Measurements from ENCODE around the gene LIPA.
"Not testable (repeated sequence)": the region's sequence is repeated elsewhere in the genome, so short reads cannot be mapped to it uniquely, and the experiment has no call there.

LIPA gene

GRCh38 chr10:89168354-89168900 lies 83.1 kb downstream of the LIPA start:
- not testable (repeated sequence) for DNase-seq (ENCODE audit: low read depth in 1 of 2, low spot score in 1 of 2)

- no peak for DNase-seq (ENCODE audit: low read depth in 1 of 2, low spot score in 1 of 2)
Observed at GRCh38 chr10:89167915-89168314, 83.7 kb downstream of the LIPA start.

- no peak for DNase-seq (ENCODE audit: low read depth in 1 of 2, low spot score in 1 of 2)
Observed at GRCh38 chr10:89165923-89166322, 85.7 kb downstream of the LIPA start.

- DNase-seq (ENCODE audit: low read depth in 1 of 2, low spot score in 1 of 2): no peak
Observed at GRCh38 chr10:89164920-89165319, 86.7 kb downstream of the LIPA start.

GRCh38 chr10:89164080-89164479 lies 87.5 kb downstream of the LIPA start:
- DNase-seq (ENCODE audit: low read depth in 1 of 2, low spot score in 1 of 2): no peak

Measured in activated CD4-positive, alpha-beta T cell treated with anti-CD3 and anti-CD28 coated beads, Interleukin-2, amount 50 U/mL, for 24 hours (primary cell).